ENCODE results near the gene SPPL2C. TPM values are rescaled to one million over a fixed set of nuclear protein-coding genes. Genes with fewer than 3 reads are reported as not detected.

Gene SPPL2C
- total RNA-seq, 1 donor from 2014 or later = not detected

GRCh38 chr17:45828582-45829133 lies 16.0 kb upstream of the SPPL2C start:
- no peak for DNase-seq

GRCh38 chr17:45833920-45834319 lies 10.8 kb upstream of the SPPL2C start:
- DNase-seq = no peak

GRCh38 chr17:45834471-45835396 lies 9.9 kb upstream of the SPPL2C start:
- DNase-seq = no peak

- no peak for DNase-seq
Measured at GRCh38 chr17:45835481-45835880, 9.2 kb upstream of the SPPL2C start.

- no peak for DNase-seq
Measured at GRCh38 chr17:45836047-45837044, 8.3 kb upstream of the SPPL2C start.

GRCh38 chr17:45837187-45837586 lies 7.5 kb upstream of the SPPL2C start:
- DNase-seq = no peak

GRCh38 chr17:45837603-45838002 lies 7.1 kb upstream of the SPPL2C start:
- DNase-seq = no peak

- DNase-seq = no peak
Measured at GRCh38 chr17:45838751-45839295, 5.9 kb upstream of the SPPL2C start.

- DNase-seq = no peak
Measured at GRCh38 chr17:45839442-45839841, 5.2 kb upstream of the SPPL2C start.

- no peak for DNase-seq
Measured at GRCh38 chr17:45841186-45841585, 3.5 kb upstream of the SPPL2C start.

- DNase-seq = no peak
Measured at GRCh38 chr17:45841883-45842525, 2.7 kb upstream of the SPPL2C start.

- no peak for DNase-seq
Measured at GRCh38 chr17:45843722-45844121, 959 bp upstream of the SPPL2C start.

GRCh38 chr17:45845376-45846185 lies 900 bp downstream of the SPPL2C start:
- no peak for DNase-seq

- DNase-seq = no peak
Measured at GRCh38 chr17:45846223-45846622, 1.5 kb downstream of the SPPL2C start.

GRCh38 chr17:45846646-45847045 lies 2.0 kb downstream of the SPPL2C start:
- DNase-seq = no peak

GRCh38 chr17:45847101-45847500 lies 2.4 kb downstream of the SPPL2C start:
- no peak for DNase-seq

GRCh38 chr17:45847747-45848146 lies 3.1 kb downstream of the SPPL2C start:
- DNase-seq = no peak

- DNase-seq = no peak
Measured at GRCh38 chr17:45848405-45848804, 3.7 kb downstream of the SPPL2C start.

- no peak for DNase-seq
Measured at GRCh38 chr17:45848868-45849535, 4.3 kb downstream of the SPPL2C start.

GRCh38 chr17:45849536-45849990 lies 4.9 kb downstream of the SPPL2C start:
- no peak for DNase-seq
